Germinal center (tissue), 1 donor: ENCODE measurements around the gene MPRIP.

Experiments used
- DNase-seq: peaks from one replicate; pipeline ENCODE4 v3.0.0; 2012; ENCODE audit warnings: mixed read lengths, low spot score

MPRIP gene

DNA sequence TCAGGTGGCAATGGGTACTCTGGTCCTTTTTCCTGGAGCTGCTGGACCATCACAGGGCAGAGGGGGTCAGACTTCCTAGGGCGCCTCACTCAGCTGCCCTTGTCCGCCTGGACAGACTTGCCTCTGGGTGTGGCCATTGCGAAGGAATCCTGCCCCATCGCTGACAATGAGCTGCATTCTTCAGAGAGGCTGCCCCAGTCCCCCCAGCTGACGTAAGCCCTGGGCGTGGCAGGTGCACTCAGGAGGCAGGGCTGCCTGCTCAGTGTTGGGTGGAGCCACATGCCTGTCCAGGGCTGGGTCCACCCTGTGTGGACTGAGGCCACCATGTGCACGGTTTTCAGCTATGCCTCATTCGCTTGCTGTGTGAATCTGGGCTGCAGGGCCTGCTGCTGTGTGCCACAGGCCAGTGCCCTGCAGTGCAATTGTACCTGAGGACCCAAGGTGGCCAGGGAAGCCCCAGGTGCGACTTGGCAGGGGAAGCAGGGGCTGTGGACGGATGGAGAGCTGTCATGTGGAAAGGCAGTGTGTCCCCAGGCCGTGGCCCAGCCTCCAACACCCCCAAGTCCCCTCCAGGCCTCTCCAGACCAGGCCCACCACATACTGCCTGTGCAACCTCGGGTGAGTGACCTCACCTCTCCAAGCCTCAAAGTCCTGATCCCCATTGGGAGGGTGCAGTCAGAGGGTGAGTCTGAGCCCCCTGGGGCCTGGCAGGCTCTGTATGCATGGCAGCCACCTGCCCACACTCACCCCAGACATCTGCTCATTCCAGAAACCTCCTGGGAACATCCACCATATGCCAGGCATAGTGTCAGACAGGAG, 14.0 kb upstream of the MPRIP start:
- no peak for DNase-seq

DNA sequence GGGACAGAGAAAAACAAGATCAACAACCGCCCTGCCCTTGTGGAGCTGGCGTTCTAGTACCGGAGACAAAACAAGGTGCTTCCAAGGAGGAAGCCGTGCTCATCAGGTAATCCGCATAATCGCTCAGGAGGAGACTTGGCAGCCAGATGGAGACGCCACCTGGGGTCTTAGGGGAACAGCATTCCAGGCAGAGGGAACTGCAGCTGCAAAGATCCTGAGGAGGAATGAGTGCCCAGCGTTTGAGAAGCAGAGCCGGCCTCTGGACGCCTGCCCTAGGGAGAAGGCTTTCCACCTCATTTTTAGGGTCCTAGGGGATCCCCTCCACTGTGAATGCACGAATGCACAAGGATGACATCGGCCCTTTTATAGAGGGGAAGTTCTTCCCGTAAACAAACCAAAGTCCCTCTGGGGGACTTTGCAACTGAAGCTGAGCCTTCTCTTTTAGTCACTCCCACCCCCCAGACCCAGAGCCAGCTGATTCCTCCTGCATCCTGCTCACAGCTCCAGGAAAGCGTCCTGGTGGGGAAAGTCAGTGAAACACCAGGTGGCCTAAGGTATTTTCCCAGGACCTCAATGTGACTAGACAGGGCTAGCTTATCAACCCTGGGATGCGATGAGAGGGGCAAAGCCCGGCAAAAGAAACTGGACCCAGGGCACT, 13.2 kb upstream of the MPRIP start:
- no peak for DNase-seq

DNA sequence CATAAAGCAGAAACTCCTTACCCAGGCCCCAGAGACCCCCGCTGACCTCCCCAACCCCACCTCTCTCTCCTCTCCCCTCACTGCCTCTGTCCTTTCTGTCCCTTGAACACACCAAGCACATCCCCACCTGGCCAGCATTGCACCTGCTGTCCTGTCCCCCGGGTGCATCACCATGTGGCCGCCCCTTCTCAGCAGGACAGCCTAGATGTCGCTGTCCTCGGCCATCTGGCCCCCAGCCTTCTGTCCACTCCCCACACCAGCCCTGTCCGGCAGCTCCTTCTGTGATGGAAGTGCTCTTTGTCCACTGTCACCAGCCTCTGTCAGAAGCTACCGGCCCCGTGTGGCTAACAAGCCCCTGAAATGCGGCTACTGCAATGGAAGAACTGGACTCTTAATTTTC, 12.3 kb upstream of the MPRIP start:
- DNase-seq, result no peak

DNA sequence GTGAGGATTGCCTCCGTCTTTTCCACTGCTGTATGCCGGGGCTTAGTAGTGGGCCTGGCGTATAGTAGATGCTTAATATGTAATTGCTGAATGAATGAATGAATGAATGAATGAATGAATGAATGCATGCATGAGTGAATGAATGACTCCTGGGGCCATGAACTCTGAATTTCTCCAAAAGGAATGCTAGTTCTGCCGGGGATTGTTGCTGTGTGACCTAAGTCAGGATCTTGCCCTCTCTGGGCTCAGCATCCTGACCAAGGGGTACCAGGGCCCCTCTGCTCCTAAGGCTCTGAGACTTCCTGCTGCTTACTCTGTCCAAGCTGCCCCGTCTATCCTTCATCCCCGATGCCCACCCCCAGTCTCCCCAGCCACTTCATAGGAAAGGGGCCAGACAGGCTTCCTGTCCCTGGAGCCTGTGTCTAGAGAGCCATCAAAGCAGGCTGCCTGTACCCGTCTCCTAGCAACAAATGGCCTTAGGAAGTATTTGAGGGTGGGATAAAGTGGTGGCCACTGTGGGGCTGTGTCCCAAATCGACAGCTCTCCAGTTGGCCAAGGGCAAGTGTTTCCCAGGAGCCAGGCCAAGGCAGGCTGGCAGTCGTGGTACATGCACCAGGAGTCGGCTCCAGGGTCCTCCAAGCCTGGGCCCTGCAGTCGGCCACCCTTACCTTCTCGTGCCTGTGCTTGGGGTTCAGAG, 11.6 kb upstream of the MPRIP start:
- DNase-seq, result no peak

DNA sequence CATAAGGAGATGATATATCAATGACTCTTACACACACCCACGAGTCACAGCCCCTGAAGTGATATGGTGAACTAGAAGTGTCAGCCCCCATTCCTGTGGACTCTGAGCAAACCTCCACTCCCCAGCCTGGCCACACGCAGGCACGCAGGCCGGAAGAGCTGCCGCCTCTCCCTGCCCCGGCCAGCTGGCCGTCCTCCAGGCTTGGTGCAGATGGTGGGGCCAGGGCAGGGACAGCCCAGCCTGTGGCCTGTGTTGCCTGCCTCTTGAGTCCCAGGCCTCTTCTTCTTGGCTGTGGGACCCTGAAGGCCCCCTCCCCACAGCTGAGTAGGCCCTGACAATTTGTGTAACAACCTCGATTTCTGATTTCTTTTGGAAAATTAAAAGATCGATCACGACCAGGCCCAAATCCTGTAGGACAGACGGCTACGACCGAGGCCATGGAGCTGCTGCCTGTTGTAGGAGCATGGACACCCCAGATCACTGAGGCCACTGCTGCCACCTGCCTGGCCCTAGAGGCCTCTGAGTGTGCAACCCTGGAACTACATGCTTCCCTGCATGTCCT, 10.0 kb upstream of the MPRIP start:
- no peak for DNase-seq

DNA sequence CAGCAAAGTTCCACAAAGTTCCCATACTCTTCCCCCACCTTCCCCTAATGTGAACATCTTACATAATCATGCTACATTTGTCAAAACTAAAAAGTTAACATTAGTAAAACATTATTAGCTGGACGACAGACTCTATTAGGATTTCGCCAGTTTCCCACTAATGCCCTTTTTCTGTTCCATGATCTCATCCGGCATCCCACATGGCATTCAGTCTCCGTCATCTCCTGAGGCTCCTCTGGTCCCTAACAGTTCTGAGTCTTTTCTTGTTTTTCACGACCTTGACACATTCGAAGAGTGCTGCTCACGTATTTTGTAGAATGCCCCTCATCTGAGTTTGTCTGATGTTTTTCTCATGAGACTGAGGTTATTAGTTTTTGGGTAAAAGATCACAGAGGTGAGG, 8.8 kb upstream of the MPRIP start:
- DNase-seq, result no peak

DNA sequence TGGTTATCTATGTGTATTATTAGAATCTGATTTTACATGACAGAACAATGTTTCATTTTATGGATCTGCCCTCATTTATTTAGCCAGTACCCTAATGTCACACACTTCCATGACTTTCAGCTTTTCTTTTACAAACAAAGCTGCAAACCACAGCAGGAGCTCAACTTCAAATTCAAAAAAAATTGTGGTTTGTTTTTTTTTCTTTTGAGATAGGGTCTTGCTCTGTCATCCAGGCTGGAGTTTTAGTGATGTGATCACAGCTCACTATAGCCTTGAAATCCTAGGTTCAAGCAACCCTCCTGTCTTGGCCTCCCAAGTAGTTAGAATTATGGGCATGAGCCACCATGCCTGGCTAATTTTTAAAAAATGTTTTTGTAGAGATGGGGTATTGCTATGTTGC, 8.2 kb upstream of the MPRIP start:
- DNase-seq, result no peak

DNA sequence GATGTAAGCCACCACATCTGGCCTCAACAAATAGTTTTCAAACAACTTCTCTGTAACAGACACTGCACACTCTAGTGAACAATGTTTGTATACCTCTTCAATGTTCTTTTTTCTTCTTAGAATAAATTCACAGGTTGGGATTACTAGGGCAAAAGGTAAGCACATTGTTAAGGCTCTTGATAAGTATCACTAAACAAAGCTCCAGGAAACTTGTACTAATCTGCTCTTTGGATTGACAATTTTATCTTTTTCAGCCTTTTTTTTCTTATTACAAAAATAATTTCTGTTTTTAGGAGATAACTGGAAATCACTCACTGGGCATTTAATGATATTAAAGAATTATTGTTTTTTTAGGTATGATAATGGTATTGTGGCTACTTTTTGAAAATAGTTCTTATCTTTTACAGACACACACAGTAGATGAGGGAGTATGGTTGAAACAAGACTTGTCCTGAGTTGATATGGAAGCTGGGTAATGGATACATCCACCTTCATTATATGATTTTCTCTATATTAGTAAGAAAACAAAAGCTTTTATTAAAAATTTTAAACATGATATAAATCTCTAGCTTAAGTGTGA, 7.7 kb upstream of the MPRIP start:
- no peak for DNase-seq

DNA sequence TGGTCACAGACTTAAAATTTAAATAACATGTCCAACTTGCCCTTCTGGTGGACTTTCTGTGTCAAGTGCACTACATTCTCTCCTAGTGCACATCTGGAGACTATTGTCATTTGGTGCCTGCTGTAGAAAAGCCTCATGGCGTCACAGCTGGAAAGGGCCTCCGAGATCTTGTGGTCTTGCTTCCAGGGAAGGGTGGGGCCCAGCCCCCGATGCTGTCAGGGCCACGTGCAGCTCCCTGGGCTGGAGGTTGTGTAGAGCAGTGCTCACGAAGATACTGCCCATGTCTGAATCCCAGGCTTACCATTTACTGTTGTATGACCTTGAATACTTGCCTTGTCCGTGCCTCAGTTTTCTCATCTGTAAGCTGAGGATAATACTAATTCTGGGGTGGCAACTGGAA, 6.8 kb upstream of the MPRIP start:
- DNase-seq, result no peak

DNA sequence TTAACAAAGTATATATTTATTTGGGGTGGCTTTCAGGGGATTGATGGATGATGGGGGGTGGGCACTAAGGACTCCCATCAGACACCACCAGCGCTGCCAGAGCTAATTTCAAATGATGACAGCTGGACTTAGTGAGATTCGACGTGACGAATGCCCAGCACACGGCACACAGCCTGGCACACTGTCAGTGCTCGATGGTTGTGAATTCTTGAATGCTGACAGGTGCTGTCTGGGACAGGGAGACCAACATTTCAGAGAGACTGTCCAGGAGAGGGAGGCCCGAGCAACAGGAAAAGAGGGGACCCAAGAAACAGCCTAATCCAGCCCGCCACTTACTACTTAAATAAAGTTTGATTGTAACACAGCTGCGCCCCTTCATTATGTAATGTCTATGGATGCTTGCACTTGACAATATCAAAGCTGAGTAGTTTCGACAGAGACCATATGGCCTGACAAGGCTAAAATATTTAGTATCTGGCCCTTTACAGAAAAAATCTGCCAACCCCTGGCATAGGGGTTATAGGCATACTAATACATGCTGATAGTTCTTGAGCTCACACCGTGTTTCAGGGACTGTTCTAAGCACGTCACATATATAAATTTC, 6.2 kb upstream of the MPRIP start:
- DNase-seq, result no peak

DNA sequence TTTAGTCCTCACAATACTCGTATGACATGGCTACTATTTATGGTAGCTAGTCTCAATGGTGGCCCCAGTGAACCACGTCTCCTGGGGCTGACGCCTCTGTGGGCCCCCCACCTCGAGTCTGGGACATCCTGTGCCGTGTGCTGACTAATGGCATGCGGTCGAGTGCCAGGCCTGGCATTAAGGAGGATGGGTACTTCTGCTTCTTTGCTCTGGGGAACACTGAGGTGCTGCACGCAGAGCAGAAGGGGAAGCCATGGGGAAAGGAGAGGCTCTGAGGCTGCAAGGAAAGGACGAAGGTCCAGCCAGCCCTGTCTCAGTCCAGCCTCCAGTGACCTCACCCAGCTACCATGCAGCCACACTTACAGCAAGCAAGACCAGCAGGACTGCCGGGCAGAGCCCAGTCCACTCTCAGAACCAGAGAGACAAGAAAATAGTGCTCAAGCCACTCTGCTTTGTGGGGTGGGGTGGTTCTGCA, 5.7 kb upstream of the MPRIP start:
- DNase-seq, result peak; percentile 71

DNA sequence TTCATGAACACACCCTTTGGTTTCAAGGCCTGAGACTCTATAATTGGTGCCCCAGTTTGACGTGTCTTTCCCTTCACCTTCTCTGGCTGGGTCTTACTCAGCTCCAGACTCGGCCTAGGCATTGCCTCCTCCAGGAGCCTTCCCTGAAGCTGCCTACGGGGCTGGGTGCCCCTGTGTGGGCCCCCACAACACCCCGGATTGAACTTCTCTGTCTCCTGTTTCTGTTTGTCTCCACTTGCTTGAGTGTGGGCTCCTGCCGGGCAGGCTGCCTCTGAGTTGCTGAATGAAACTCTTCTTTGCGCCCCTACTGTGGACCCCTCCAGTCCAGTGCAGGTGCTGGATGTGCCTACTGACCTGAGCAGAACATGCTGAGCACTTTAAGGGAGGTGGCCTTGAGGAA, 2.3 kb upstream of the MPRIP start:
- no peak for DNase-seq

DNA sequence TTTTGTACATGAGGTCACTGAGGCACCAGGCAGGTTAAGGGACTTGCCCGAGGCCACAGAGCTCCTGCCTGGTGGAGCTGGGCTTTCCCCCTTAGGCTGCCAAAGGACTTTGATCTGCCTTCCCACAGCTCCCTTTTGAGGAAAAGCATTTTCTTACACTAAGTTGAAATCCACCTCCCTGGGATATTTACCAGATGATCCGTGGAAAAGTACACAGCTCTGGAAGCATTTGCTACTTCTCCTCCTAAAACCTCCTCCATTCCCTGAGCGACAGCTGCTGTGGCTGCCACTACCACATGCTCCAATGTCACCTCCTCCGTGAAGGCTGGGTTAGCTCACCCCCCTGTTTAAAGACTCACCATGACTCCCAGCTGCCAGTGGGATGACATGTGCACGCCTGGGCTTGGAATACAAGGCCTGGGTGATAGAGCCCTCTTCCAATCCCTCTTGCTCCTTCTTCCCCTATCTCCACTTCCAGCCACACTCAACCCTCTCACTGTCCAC, 1.2 kb upstream of the MPRIP start:
- no peak for DNase-seq

DNA sequence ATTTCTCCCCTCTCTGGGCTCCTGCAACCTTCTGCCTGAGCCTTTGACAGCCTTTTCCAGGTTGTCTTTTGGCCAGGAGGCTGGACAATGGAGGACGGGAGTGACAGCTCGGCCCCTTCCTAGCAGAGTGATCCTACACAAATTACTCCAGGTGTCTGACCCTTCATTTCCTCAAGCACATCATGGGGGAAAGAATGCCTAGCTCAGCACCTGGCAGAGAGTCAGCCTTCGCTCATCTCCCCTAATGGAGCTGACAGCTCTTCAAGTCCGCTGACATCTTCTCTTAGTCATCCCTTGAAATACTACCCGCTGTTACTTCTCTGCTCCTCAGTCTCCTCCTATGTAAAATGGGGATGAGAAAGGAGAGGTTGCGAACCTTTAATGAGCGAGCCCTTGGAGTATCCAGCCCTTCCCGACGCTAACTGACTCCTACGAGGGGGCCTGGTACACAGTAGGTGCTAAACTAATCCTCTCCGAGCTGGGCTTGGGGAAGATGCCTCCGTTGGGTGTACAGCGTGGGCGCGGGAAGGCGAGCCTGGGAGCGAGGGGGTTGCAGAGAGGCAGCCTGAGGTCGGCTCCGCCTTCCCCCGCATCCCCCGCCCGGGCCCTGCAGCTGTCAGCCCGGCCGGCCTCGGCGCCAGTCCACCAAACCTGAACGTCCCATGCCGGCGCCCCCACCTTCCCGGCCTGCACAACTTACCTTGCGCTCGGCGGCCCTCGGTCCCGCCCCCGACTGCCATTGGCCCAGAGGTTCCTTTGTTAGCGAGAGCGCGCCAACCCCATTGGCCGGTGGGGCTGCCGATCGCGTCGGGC, 480 bp upstream of the MPRIP start:
- DNase-seq, result peak; percentile 99

DNA sequence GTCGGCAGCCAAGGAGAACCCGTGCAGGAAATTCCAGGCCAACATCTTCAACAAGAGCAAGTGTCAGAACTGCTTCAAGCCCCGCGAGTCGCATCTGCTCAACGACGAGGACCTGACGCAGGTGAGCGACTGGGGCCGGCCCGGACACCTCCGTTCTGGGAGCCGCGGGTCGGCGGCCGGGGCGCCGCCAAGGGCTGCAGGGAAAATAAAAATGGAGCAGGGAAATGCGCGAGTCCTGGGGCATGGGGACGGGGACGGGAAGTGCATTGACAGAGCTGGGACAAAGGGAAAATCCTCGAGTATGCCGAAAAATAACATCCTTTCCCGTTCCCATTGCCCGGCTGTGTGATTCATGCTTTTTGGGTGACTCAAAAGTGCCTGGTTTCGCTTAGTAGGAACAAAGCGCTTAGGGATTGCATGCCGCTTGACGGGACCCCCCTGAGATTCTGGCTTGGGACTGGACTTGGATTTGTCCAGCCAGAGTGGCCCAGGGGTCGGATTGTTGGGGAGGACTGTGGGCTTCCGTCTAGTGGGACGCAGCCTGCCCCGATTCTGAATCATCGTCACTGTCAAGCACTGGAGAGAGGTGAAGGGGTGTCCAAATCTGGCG, 699 bp downstream of the MPRIP start:
- no peak for DNase-seq

DNA sequence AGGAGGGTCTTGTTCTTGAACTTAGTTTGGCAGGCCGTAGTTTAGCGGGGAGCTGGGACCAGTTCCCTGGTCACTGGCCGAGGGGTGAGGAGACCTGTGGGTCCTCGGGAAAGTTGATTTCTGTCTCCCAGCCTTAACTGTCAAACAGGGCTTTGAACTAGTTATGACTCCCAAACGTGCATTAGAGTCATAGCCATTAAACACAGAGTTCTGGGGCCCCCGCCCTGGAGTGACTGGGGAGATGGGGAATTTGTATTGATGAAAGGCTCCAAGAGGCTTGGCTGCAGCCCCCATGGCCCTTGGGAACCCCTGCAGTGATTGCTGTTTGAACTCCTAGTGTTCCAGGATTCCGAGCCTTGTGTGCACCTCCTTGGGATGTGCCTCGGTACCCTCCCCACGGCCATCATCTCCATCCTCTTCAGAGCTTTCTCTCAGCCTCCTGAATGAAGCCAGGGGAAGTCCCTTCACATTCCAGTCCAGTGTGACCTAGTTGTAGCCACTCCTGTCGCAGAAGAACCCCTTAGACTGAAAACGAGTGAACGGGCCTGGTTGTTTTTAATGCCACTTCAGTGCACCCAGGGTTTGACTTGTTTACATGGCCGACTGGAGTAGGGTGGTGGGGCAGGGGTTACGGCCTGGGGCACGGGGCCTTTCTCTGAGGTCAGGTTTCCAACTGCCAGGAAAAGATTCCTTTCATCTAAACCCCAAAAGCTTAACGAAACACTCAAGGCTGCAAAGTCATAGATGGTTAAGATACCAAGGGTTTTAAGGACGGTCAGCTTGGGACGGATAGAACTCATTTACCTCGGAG, 1.4 kb downstream of the MPRIP start:
- no peak for DNase-seq

DNA sequence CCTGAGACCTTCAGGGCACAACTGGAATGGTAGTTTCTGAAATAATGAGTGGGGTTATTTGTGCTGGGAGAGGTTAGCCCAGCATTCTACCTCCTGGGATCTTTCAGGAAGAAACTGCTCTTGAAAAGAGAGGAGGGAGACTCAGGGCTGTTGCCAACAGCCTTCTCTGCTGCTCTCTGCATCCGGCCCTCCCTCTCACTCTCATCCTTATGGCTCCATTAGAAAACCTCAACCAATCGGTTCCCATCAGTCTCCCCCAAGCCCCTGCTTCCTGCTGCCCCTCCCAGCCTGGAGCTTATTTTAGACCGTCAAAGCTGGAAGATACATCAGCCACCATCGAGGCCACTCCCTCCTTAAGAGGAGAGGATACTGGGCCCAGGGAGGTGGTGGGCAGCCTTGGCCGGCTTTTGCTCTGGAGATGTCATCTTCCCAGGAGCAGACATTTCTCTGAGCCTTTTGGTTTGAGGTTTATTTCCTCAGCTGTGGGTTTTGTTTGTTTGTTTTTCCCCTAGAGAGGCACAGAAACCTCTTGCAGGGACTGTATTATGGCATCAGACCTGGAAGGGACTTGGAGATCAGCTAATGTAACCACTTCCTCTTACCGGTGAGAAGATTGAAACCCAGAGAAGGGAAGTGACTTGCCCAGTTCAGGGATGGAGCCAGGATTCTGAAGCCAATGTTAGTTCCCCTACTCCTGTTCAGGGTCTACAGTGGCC, 2.7 kb downstream of the MPRIP start:
- DNase-seq, result peak; percentile 66

DNA sequence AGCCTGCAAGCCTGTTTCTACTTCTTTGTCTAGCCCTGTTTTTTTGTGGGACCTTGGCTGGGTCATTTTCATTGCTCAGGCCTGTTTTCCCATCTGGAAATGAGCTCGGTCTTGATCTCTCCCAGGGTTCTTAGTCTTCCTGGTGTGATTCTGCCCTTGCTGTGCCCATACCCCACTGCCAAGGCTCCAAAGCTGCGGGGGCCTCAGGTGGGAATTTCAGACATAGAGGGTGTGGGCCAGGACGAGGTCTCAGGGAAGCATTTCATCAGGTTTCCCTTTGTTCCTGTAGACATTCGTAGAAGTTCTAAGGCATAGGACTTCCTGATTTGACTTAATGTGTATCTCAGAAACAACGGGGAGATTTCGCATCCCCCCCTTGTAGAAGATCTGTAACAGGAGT, 5.8 kb downstream of the MPRIP start:
- no peak for DNase-seq
